HCT116 (cell line): ENCODE results near the gene AASDH. TPM values are rescaled to one million over a fixed set of nuclear protein-coding genes. Genes with fewer than 3 reads are reported as not detected.

Experiments
- ATAC-seq: fragments of 200-7000 bp; cut with Tn5 transposase; 2 replicates; pipeline ENCODE4 v1.9.1; 2020; ENCODE audit warnings: mild to moderate bottlenecking, moderate library complexity
- BruUV-seq: library from RNA; stranded (reverse); fragments of 400-500 nt; replicated peaks from 2 replicates; lab custom pipeline; 2021; lab: Mats Ljungman, UMichigan
- CTCF ChIA-PET: fragments of 300-600 bp; sonication (Branson Sonifier 250); formaldehyde crosslinking; loops from one replicate; lab custom pipeline; 2021; ENCODE audit warnings: antibody characterized with exemption; lab: Charles Lee
- POLR2A ChIA-PET: fragments of 300-600, 350-600 bp; sonication (Branson Sonifier 250); formaldehyde crosslinking; loops from one replicate; lab custom pipeline; 2021; ENCODE audit warnings: antibody characterized with exemption; lab: Charles Lee
- RAD21 ChIA-PET, 2 experiments: fragments of 300-600 bp; sonication (Branson Sonifier 250); formaldehyde crosslinking; loops; one replicate each; lab custom pipeline; 2023; ENCODE audit warnings: low total read pairs in 2 of 2; ENCODE audit not compliant: uncharacterized antibody in 2 of 2, unreplicated experiment in 2 of 2, low non-redundant PET in 1 of 2; lab: Charles Lee
- DNase-seq: peaks from one replicate; pipeline ENCODE4 v3.0.0-alpha.2; 2010; ENCODE audit warnings: low read depth, low spot score
- H2AFZ ChIP-seq: fragments of 200-600 bp; shearing (Covaris generic), sonication (generic); 2 replicates; pipeline ENCODE4 v1.6.1; 2017; ENCODE audit warnings: low read depth, mixed run types, mixed read lengths, antibody characterized with exemption, low read length; ENCODE audit not compliant: poor library complexity, severe bottlenecking
- H3K27ac ChIP-seq: 2 replicates; pipeline ENCODE4 v1.5.1; 2012; ENCODE audit warnings: low read depth, low read length
- H3K27me3 ChIP-seq: fragments of 200-600 bp; sonication (generic); 2 replicates; pipeline ENCODE4 v1.6.1; 2016; ENCODE audit warnings: mixed run types, low read length, mixed read lengths; ENCODE audit not compliant: insufficient read depth
- H3K36me3 ChIP-seq, 2 experiments: fragments of 200-500 bp in 1 of 2; fragments of 200-600 bp in 1 of 2; sonication (Bioruptor generic) in 1 of 2; sonication (generic) in 1 of 2; 2 replicates each; pipeline versions ENCODE4 v1.5.1 to v1.6.1; 2014 to 2016; ENCODE audit warnings: low read length in 2 of 2, inconsistent platforms in 1 of 2, mixed read lengths in 1 of 2, mixed run types in 1 of 2; ENCODE audit not compliant: insufficient read depth in 2 of 2, control insufficient read depth in 1 of 2
- H3K4me1 ChIP-seq, 2 experiments: fragments of 200-600 bp in 1 of 2; sonication (generic) in 1 of 2; 2 replicates each; pipeline versions ENCODE4 v1.5.1 to v1.6.1; 2012 to 2017; ENCODE audit warnings: low read length in 2 of 2, inconsistent platforms in 1 of 2, mild to moderate bottlenecking in 1 of 2, mixed read lengths in 1 of 2, mixed run types in 1 of 2, moderate library complexity in 1 of 2; ENCODE audit not compliant: insufficient read depth in 2 of 2, control insufficient read depth in 1 of 2
- H3K4me2 ChIP-seq: fragments of 200-600 bp; sonication (generic); 2 replicates; pipeline ENCODE4 v1.6.1; 2017; ENCODE audit warnings: mixed run types, low read length, mixed read lengths
- H3K4me3 ChIP-seq, 2 experiments: fragments of 200-600 bp in 1 of 2; sonication (generic) in 1 of 2; replicated peaks in 1 of 2; 2 replicates each; pipeline ENCODE4 v1.5.1; 2011 to 2016; ENCODE audit warnings: low read length in 2 of 2, control low read depth in 1 of 2, low read depth in 1 of 2, mild to moderate bottlenecking in 1 of 2, mixed read lengths in 1 of 2, mixed run types in 1 of 2
- H3K79me2 ChIP-seq: fragments of 200-600 bp; sonication (generic); 2 replicates; pipeline ENCODE4 v1.6.1; 2017; ENCODE audit warnings: mild to moderate bottlenecking, mixed run types, low read length, moderate library complexity, mixed read lengths; ENCODE audit not compliant: insufficient read depth
- H3K9ac ChIP-seq: fragments of 200-600 bp; sonication (generic); 2 replicates; pipeline ENCODE4 v1.6.1; 2016; ENCODE audit warnings: low read length, mixed read lengths
- H3K9me2 ChIP-seq: fragments of 200-600 bp; sonication (generic), shearing (Covaris generic); 2 replicates; pipeline ENCODE4 v1.6.1; 2017; ENCODE audit warnings: mixed run types, mild to moderate bottlenecking, moderate library complexity; ENCODE audit not compliant: insufficient read depth
- H3K9me3 ChIP-seq, 2 experiments: fragments of 200-500 bp in 1 of 2; fragments of 200-600 bp in 1 of 2; sonication (Bioruptor generic) in 1 of 2; sonication (generic) in 1 of 2; 2 replicates each; pipeline ENCODE4 v1.6.1; 2014 to 2017; ENCODE audit warnings: low read length in 2 of 2, mixed read lengths in 2 of 2, inconsistent platforms in 1 of 2, low read depth in 1 of 2, mild to moderate bottlenecking in 1 of 2, mixed run types in 1 of 2, moderate library complexity in 1 of 2; ENCODE audit not compliant: control insufficient read depth in 1 of 2, insufficient read depth in 1 of 2
- H4K20me1 ChIP-seq: fragments of 200-600 bp; sonication (generic), shearing (Covaris generic); 2 replicates; pipeline ENCODE4 v1.6.1; 2017; ENCODE audit warnings: mixed run types, mild to moderate bottlenecking, moderate library complexity; ENCODE audit not compliant: insufficient read depth
- CBX3 ChIP-seq: IDR thresholded peaks from 2 replicates; pipeline ENCODE4 v1.6.1; 2012; ENCODE audit warnings: low read depth
- CEBPB ChIP-seq: IDR thresholded peaks from 2 replicates; pipeline ENCODE4 v1.6.1; 2012; ENCODE audit warnings: low read depth
- CTCF ChIP-seq, 3 experiments: fragments of 200-600 bp in 1 of 3; sonication (generic) in 1 of 3; IDR thresholded peaks in 2 of 3; conservative IDR thresholded peaks in 1 of 3; 2 replicates each; pipeline ENCODE4 v1.5.1; 2012 to 2017; ENCODE audit warnings: low read depth in 2 of 3, low read length in 2 of 3, antibody characterized with exemption in 1 of 3, borderline replicate concordance in 1 of 3, control low read depth in 1 of 3, mild to moderate bottlenecking in 1 of 3, mixed read lengths in 1 of 3, mixed run types in 1 of 3, moderate library complexity in 1 of 3; ENCODE audit not compliant: insufficient read depth in 1 of 3
- EZH2phosphoT487 ChIP-seq: fragments of 200-600 bp; IDR thresholded peaks from 2 replicates; pipeline ENCODE4 v1.6.1; 2018; ENCODE audit warnings: antibody characterized with exemption, borderline replicate concordance
- POLR2AphosphoS5 ChIP-seq: IDR thresholded peaks from 2 replicates; pipeline ENCODE4 v1.6.1; 2011; ENCODE audit warnings: mild to moderate bottlenecking, low read depth, low read length, moderate library complexity
- REST ChIP-seq: IDR thresholded peaks from 2 replicates; pipeline ENCODE4 v1.6.1; 2012; ENCODE audit warnings: low read depth
- ZBTB33 ChIP-seq: IDR thresholded peaks from 2 replicates; pipeline ENCODE4 v1.6.1; 2011; ENCODE audit warnings: mild to moderate bottlenecking, low read length, moderate library complexity; ENCODE audit not compliant: insufficient replicate concordance; ENCODE audit errors: extremely low read depth
- intact Hi-C: fragments of 100-400 bp; cut with micrococcal nuclease; formaldehyde crosslinking; loops from 2 replicates; pipeline ENCODE4 v1.10.0; 2022
- total RNA-seq: library from RNA; stranded (reverse); gene quantifications from one replicate; pipeline ENCODE4 v1.2.1, GENCODE V29; 2021; ENCODE audit not compliant: unreplicated experiment

The AASDH gene
- total RNA-seq, 1 experiment from 2014 or later: 13.7 TPM

GRCh38 chr4:56374956-56375355 is 12.3 kb downstream of the AASDH start:
- Histone ChIP-seq H3K9me2 (no peaks in the 10 kb centered on the region), H3K36me3 (peaks cover 0 to 5% of the 10 kb centered on the region in 2 experiments; a peak in 1 of 4 replicates), H3K4me2 (no peak overlapping the region), H3K4me3 (no peak overlapping the region), H2AFZ (no peak overlapping the region), H4K20me1 (no peaks in the 10 kb centered on the region), H3K4me1 (no peaks in the 10 kb centered on the region), H3K9ac (no peak overlapping the region), H3K27ac (no peak overlapping the region), H3K79me2 (no peaks in the 10 kb centered on the region), H3K27me3 (no peaks in the 10 kb centered on the region), H3K9me3 (no peaks in the 10 kb centered on the region)
- BruUV-seq: no TSS peak
- no peak for TF ChIP-seq ZBTB33
- TF ChIP-seq CTCF (IDR thresholded peaks at IDR 0.05 in 2 of 3, conservative IDR thresholded peaks at IDR 0.05 in 1 of 3; ENCODE audit: borderline replicate concordance in 1 of 3, insufficient read depth in 1 of 3, low read depth in 2 of 3, low read length in 2 of 3): no peak
- TF ChIP-seq POLR2AphosphoS5: no peak
- RAD21 ChIA-PET: no interaction called here
- CTCF ChIA-PET: no interaction called here
- no peak for DNase-seq
- ATAC-seq: no peak
- intact Hi-C loops: no loop called here
- POLR2A ChIA-PET: no interaction called here

GRCh38 chr4:56372774-56373173 is 14.5 kb downstream of the AASDH start:
- Histone ChIP-seq H3K4me1 (no peaks in the 10 kb centered on the region), H3K79me2 (no peaks in the 10 kb centered on the region), H3K27ac (no peak overlapping the region), H3K27me3 (no peaks in the 10 kb centered on the region), H3K4me3 (no peak overlapping the region), H3K36me3 (peaks cover 0 to 5% of the 10 kb centered on the region in 2 experiments; a peak in 1 of 4 replicates), H3K9me3 (no peaks in the 10 kb centered on the region), H3K4me2 (no peak overlapping the region), H3K9ac (no peak overlapping the region), H3K9me2 (no peaks in the 10 kb centered on the region), H2AFZ (no peak overlapping the region), H4K20me1 (no peaks in the 10 kb centered on the region)
- CTCF ChIA-PET: no interaction called here
- RAD21 ChIA-PET: no interaction called here
- no TSS peak for BruUV-seq
- intact Hi-C loops: no loop called here
- DNase-seq: no peak
- POLR2A ChIA-PET: no interaction called here
- no peak for ATAC-seq
- no peak for TF ChIP-seq POLR2AphosphoS5
- no peak for TF ChIP-seq CEBPB
- TF ChIP-seq CBX3: no peak
- no peak for TF ChIP-seq CTCF (IDR thresholded peaks at IDR 0.05 in 2 of 3, conservative IDR thresholded peaks at IDR 0.05 in 1 of 3; ENCODE audit: borderline replicate concordance in 1 of 3, insufficient read depth in 1 of 3, low read depth in 2 of 3, low read length in 2 of 3)
- no peak for TF ChIP-seq EZH2phosphoT487
- TF ChIP-seq REST: no peak
